Measurements from ENCODE around the gene MYOG. TPM values are rescaled to one million over a fixed set of nuclear protein-coding genes. Genes with fewer than 3 reads are reported as not detected.
A peak's percentile ranks its signal among the peaks of the same experiment; 100 is the strongest.

MYOG gene
- total and polyA plus RNA-seq, 7 donors: 9.7 to 451 (median 160) TPM

DNA sequence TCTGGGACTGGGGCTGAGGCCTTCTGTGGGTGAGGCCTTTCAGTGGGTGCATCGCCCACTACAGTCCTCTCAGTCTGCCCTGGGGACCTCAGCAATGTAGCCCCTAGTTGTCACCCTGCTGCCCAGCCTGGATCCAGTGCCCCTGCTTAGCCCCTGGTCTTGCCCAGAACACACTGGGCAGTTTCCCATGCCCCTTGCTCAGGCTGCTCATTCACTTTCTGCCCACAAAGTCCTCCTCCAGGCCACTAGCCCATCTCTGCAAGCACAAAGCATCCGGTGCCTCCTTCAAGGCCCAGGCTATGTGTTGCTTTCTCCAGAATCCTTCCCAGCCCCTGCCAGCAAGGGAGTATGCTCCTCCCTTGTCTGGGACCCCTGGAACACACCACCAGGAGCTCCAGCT is 36.3 kb upstream of the MYOG start:
- DNase-seq (no peak), ATAC-seq (no peak)
- WGBS, 3 donors: 95 to 98% (median 97%) methylated on average over 2 of the region's 2 CpGs
- no peaks in the 10 kb centered on the region for H3K36me3 ChIP-seq (ENCODE audit: insufficient read depth in 1 of 2, low read depth in 1 of 2)
- intact Hi-C loops (cut with DNase I): loop anchor here in 1 of 2 donors (5.0 kb wide), 1 partner anchor 50 kb away; no protein-coding TSS in a partner anchor
- H3K9me3 ChIP-seq: no peaks in the 10 kb centered on the region
- peaks cover 0 to 32% (median 2%) of the 10 kb centered on the region in 3 donors for H3K27me3 ChIP-seq (ENCODE audit: insufficient read depth in 3 of 3, low read length in 2 of 3)
- TF ChIP-seq, protein P1, sequence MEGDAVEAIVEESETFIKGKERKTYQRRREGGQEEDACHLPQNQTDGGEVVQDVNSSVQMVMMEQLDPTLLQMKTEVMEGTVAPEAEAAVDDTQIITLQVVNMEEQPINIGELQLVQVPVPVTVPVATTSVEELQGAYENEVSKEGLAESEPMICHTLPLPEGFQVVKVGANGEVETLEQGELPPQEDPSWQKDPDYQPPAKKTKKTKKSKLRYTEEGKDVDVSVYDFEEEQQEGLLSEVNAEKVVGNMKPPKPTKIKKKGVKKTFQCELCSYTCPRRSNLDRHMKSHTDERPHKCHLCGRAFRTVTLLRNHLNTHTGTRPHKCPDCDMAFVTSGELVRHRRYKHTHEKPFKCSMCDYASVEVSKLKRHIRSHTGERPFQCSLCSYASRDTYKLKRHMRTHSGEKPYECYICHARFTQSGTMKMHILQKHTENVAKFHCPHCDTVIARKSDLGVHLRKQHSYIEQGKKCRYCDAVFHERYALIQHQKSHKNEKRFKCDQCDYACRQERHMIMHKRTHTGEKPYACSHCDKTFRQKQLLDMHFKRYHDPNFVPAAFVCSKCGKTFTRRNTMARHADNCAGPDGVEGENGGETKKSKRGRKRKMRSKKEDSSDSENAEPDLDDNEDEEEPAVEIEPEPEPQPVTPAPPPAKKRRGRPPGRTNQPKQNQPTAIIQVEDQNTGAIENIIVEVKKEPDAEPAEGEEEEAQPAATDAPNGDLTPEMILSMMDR (IDR thresholded peaks at IDR 0.05): no peak
- no peak overlapping the region for H3K27ac ChIP-seq
- H3K4me3 ChIP-seq: no peak overlapping the region
- peaks cover 21% of the 10 kb centered on the region for H3K4me1 ChIP-seq

DNA sequence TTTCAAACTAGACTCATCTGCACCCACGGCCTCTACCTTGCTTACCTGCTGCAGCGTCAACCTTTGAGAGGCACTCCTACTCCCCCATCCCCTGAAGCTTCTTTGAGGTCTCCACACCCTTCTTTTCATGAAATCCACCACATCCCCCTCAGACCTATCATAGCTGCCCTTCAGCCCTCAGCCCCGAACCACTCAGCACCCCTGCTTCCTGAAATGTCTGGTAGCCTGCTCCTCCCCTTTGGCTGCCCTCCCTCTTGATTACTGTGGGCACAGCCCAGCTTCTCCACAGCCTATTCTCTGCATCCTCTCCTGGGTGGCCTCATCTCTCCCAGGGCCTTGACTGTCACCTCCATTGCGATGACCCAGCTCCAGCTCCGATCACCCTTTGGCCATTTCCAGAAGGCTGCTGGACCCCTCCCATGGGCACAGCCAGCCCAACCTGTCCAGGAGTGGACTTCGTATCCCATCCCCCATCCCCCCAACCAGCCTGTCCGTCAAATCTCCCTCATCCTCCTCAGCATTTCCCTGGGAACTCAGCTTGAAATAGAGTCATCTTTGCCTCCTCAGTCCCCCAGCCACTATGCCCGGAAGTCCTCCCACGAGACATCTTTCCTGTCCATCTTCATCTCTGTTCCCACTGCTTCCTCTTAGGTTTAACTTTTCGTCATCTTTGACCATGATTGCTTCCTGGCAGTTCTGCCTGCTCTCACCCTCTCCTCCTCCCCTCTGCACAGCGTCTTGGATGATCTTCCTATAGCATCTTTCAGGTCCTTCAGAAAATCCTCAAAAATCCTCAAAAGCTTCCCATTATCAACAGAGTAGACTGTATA is 35.6 kb upstream of the MYOG start:
- no peak for DNase-seq
- Histone ChIP-seq H3K27me3 (ENCODE audit: insufficient read depth in 3 of 3, low read length in 2 of 3) (peaks cover 0 to 32% (median 2%) of the 10 kb centered on the region in 3 donors), H3K4me1 (peaks cover 21% of the 10 kb centered on the region), H3K36me3 (ENCODE audit: insufficient read depth in 1 of 2, low read depth in 1 of 2) (no peaks in the 10 kb centered on the region), H3K9me3 (no peaks in the 10 kb centered on the region), H3K4me3 (no peak overlapping the region), H3K27ac (no peak overlapping the region)
- ATAC-seq: no peak
- intact Hi-C loops (cut with DNase I): loop anchor here in 1 of 2 donors (5.0 kb wide), 1 partner anchor 51 kb away; no protein-coding TSS in a partner anchor
- TF ChIP-seq, protein P1 (IDR thresholded peaks at IDR 0.05): no peak
- WGBS, 3 donors: 74 to 79% (median 78%) methylated on average over 11 of the region's 11 CpGs

DNA sequence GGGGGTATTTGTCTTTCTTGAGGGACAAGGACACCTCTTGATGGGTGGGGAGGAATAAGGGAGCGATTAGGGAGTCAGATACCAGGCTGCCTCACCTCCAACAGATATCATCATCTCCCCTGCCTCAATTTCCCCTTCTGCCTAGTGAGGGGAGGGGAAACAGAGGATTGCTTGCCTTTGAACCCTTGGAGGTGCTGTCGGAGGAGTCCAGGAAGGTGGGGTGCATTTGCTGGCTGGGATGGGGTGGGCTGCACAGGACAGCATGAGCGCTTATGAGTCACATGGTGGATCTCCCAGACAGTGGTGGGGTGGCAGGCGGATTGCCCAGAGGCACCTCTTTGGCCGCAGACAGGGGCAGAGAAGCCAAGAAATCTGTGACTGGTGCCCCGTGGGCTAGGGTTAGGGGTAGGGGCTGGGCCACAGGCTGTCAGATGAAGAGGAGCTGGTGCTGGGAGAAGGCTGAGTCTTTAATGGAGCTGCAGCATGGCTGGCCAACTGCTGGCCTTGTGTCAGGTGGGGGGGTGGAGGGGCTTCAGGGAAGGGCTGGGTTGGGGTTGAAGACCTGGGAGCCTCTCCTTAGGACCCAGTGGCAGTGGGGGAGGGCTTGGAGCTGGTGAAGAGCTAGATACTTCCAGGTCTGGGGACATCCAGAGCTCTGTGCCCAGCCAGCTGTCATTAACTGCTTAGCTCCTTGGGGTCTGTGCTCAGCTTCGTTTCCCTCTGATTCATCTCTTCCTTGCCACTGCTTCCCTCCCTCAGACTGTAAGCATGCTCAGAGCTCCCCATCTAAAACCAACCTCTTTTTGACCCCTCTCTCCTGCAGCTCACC is 34.7 kb upstream of the MYOG start:
- intact Hi-C loops (cut with DNase I): loop anchor here in 1 of 2 donors (5.0 kb wide), 1 partner anchor 52 kb away; no protein-coding TSS in a partner anchor
- Histone ChIP-seq H3K4me3 (no peak overlapping the region), H3K27me3 (ENCODE audit: insufficient read depth in 3 of 3, low read length in 2 of 3) (peaks cover 0 to 32% (median 2%) of the 10 kb centered on the region in 3 donors), H3K27ac (no peak overlapping the region), H3K4me1 (peaks cover 24% of the 10 kb centered on the region), H3K36me3 (ENCODE audit: insufficient read depth in 1 of 2, low read depth in 1 of 2) (no peaks in the 10 kb centered on the region), H3K9me3 (no peaks in the 10 kb centered on the region)
- ATAC-seq (no peak), DNase-seq (no peak)
- WGBS, 3 donors: 77 to 83% (median 81%) methylated on average over 7 of the region's 7 CpGs
- TF ChIP-seq, protein P1 (IDR thresholded peaks at IDR 0.05): no peak

DNA sequence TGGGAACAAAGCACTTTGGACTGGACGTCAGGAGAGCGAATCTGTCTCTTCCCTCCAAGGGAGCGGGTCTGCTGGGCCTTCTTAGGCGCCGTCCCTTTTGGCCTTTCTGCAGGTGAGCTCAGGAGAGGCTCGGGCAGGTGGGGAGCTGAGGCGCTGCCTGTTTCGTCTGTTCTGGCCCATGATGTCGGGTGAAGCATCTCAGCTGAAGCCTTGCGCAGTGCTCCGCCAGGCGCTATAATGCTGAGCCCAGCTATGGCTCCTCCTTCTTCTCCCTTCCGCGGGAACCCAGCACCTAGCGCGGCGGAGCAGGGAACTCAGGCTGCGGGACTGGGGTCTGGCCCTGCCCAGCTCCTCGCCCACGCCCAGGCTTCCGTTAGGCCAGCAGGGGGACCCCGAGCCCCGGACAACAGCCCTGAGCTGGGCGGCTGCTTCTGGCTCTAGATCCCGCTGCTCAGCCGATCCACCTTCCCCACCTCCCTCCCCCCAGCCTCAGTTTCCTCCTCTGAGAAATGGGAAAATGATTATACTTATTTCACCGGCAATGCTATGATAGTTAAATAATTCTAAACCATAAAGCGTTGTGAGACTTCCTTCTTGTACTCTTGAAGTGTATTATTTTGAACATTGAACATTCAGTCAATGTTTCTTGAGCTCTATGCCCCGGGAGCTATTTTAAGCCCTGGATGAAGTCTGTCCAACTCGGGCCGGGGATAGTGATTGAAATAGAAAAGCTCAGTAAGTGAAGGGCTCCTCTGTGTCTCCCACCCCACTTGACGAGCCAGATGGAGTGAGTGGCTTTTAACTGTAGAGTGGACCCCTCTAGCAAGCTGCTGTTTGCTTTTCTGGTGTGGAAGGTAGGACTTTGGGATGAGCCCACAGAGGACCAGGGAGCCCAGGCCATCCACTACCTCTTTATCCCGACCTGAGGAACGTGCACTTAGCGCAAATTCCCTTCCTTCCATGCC is 32.1 kb upstream of the MYOG start:
- Histone ChIP-seq H3K9me3 (no peaks in the 10 kb centered on the region), H3K4me1 (peaks cover 24% of the 10 kb centered on the region), H3K36me3 (ENCODE audit: insufficient read depth in 1 of 2, low read depth in 1 of 2) (no peaks in the 10 kb centered on the region), H3K4me3 (peak overlapping the region; percentile 31), H3K27me3 (ENCODE audit: insufficient read depth in 3 of 3, low read length in 2 of 3) (peaks cover 0 to 24% (median 0%) of the 10 kb centered on the region in 3 donors), H3K27ac (peak overlapping the region; percentile 3)
- WGBS, 3 donors: 27 to 36% (median 35%) methylated on average over 32 to 35 of the region's 35 CpGs
- peak; percentile 83 to 90 for DNase-seq
- intact Hi-C loops (cut with DNase I): loop anchor here (1.0 to 5.0 kb wide), 3 partner anchors 98 to 149 kb away; no protein-coding TSS in a partner anchor
- peak; percentile 93 to 98 (median 93) for ATAC-seq
- TF ChIP-seq, protein P1 (IDR thresholded peaks at IDR 0.05): peak; percentile 80
